ENCODE data around the gene LRRTM4.
"Not testable (repeated sequence)": the region's sequence is repeated elsewhere in the genome, so short reads cannot be mapped to it uniquely, and the experiment has no call there.

The LRRTM4 gene

GRCh38 chr2:77046339-77046738 is 475.8 kb downstream of the LRRTM4 start:
- no peak for DNase-seq

- not testable (repeated sequence) for DNase-seq
These were observed 476.7 kb downstream of the LRRTM4 start for GRCh38 chr2:77045456-77045855.

- no peak for DNase-seq
These were observed 487.7 kb downstream of the LRRTM4 start for GRCh38 chr2:77034445-77034844.

- not testable (repeated sequence) for DNase-seq
These were observed 492.9 kb downstream of the LRRTM4 start for GRCh38 chr2:77029237-77029636.

GRCh38 chr2:77028032-77028600 is 494.1 kb downstream of the LRRTM4 start:
- no peak for DNase-seq

GRCh38 chr2:77025714-77026113 is 496.5 kb downstream of the LRRTM4 start:
- no peak for DNase-seq

GRCh38 chr2:77021161-77021560 is 501.0 kb downstream of the LRRTM4 start:
- no peak for DNase-seq

- DNase-seq: no peak
These were observed 504.0 kb downstream of the LRRTM4 start for GRCh38 chr2:77018219-77018618.

- DNase-seq: no peak
These were observed 504.8 kb downstream of the LRRTM4 start for GRCh38 chr2:77017355-77017745.

- DNase-seq: no peak
These were observed 505.5 kb downstream of the LRRTM4 start for GRCh38 chr2:77016443-77017354.

GRCh38 chr2:77013953-77014352 is 508.2 kb downstream of the LRRTM4 start:
- DNase-seq: no peak

GRCh38 chr2:77013457-77013856 is 508.7 kb downstream of the LRRTM4 start:
- DNase-seq: no peak

GRCh38 chr2:77009307-77009706 is 512.9 kb downstream of the LRRTM4 start:
- DNase-seq: no peak

GRCh38 chr2:77008853-77009252 is 513.3 kb downstream of the LRRTM4 start:
- DNase-seq: no peak

GRCh38 chr2:77007686-77008085 is 514.5 kb downstream of the LRRTM4 start:
- no peak for DNase-seq

GRCh38 chr2:77005522-77005921 is 516.7 kb downstream of the LRRTM4 start:
- no peak for DNase-seq

- DNase-seq: no peak
These were observed 520.3 kb downstream of the LRRTM4 start for GRCh38 chr2:77001895-77002294.

- no peak for DNase-seq
These were observed 523.5 kb downstream of the LRRTM4 start for GRCh38 chr2:76998704-76999103.

GRCh38 chr2:76998152-76998551 is 524.0 kb downstream of the LRRTM4 start:
- DNase-seq: no peak

- DNase-seq: no peak
These were observed 524.9 kb downstream of the LRRTM4 start for GRCh38 chr2:76997296-76997695.

GRCh38 chr2:76985387-76986136 is 536.6 kb downstream of the LRRTM4 start:
- no peak for DNase-seq

- no peak for DNase-seq
These were observed 537.8 kb downstream of the LRRTM4 start for GRCh38 chr2:76984359-76984758.

GRCh38 chr2:76980067-76980787 is 541.9 kb downstream of the LRRTM4 start:
- no peak for DNase-seq
